Omental fat pad (tissue), 4 donors: ENCODE measurements around the gene WWC1. TPM values are rescaled to one million over a fixed set of nuclear protein-coding genes. Genes with fewer than 3 reads are reported as not detected.

Experiments
- ATAC-seq: fragments of 150-250 bp; one replicate; pipeline ENCODE4 v1.9.1; 2016; ENCODE audit warnings: mild to moderate bottlenecking, moderate library complexity; ENCODE audit not compliant: low FRiP score
- DNase-seq: peaks from one replicate; pipeline ENCODE4 v3.0.0-alpha.2; 2019; ENCODE audit warnings: low spot score
- total RNA-seq, 4 donors: library from RNA; depleted of rRNA; stranded (reverse); fragments of >200 nt; gene quantifications; one replicate each; pipeline ENCODE4 v1.1.0, GENCODE V29; 2016
- TF ChIP-seq, protein P1 (sequence below), 3 donors: fragments of 450-650 bp; IDR thresholded peaks; one replicate each; pipeline ENCODE4 v1.5.1; 2016 to 2017; ENCODE audit warnings: antibody characterized with exemption in 3 of 3, mild to moderate bottlenecking in 3 of 3, moderate library complexity in 2 of 3

The WWC1 gene
- total RNA-seq, 4 donors from 2014 or later = 0.63 to 92.6 (median 21.0) TPM

DNA sequence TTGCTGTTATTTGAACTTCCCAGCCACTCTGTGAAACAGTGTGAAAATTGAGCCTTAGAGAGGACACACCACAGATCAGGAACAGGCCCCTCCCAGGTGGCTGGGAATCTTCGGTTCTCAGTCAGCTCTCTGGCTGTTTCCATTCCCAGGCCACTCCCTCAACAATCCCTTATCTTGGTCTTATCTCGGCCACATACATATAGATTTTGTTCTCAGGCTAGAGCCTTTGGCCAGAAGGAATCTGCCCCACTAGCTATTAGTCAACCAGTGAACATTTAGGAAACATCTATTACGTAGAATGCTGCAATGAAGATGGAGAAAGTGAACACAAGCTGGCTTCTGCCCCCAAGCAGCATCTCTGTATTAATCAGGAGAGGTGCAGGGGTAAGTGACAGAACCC is 21.0 kb upstream of the WWC1 start:
- TF ChIP-seq, protein P1, sequence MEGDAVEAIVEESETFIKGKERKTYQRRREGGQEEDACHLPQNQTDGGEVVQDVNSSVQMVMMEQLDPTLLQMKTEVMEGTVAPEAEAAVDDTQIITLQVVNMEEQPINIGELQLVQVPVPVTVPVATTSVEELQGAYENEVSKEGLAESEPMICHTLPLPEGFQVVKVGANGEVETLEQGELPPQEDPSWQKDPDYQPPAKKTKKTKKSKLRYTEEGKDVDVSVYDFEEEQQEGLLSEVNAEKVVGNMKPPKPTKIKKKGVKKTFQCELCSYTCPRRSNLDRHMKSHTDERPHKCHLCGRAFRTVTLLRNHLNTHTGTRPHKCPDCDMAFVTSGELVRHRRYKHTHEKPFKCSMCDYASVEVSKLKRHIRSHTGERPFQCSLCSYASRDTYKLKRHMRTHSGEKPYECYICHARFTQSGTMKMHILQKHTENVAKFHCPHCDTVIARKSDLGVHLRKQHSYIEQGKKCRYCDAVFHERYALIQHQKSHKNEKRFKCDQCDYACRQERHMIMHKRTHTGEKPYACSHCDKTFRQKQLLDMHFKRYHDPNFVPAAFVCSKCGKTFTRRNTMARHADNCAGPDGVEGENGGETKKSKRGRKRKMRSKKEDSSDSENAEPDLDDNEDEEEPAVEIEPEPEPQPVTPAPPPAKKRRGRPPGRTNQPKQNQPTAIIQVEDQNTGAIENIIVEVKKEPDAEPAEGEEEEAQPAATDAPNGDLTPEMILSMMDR (IDR thresholded peaks at IDR 0.05) = no peak
- ATAC-seq (no peak), DNase-seq (no peak)

DNA sequence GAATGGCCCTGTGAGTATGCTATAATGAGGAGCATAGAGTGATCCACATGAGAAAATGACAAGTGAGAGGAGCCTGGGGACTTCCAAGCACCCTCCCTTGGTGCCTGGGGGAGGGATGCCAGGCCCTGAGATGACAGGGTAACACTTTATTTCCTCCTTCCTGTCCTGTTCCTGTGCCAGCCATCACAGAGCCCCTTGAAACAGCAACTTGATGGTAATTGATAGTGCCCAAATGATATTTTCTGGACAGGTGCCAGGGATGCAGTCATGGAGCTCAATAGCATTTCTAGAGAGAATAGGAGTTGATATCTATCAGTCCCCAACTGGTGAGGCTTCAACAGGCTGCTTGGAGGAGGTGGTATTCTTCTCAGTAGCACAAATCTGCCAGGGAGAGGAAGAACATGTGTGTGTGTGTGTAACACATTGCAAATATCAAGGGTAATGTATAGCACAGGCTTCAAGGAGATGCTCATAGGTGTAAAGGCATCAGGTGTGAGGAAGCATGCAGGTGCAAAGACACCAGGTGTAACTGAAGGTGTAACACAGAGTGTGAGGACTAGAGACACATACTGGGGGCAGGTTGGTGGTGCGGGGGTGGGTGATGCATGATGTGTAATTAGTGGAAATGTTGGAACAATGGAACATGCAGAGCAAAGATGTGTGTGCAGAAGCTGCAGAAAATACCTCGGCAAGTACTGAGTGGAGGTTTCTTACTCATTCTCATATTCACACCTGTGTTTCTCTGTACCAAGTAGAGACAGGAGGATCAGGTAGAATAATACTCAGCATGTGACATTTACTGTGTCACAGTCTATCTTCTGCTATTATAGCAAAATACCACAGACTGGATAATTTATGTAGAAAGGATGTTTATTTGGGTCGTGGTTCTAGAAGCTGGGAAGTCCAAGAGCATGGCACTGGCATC is 18.1 kb upstream of the WWC1 start:
- no peak for ATAC-seq
- TF ChIP-seq, protein P1 (IDR thresholded peaks at IDR 0.05) = no peak
- DNase-seq = no peak

DNA sequence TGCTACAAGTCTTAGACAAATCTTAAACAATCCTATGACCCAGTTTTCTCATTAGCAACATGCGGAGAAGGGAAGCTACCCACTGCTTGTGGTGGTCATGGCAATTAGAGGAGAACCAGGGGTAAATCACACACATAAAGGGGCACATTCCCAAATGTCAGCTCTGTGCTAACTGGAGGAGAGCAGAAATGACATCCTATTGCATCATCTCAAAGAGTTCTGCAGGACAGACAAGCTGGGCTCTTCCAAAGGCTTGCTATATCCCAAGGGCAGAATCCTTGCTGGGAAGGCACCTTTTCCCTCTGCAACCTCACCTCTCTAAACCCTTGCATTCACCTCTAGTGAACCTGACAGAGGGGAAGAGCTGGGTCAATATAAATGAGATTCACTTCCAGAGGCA is 17.0 kb upstream of the WWC1 start:
- TF ChIP-seq, protein P1 (IDR thresholded peaks at IDR 0.05) = no peak
- ATAC-seq (no peak), DNase-seq (no peak)

DNA sequence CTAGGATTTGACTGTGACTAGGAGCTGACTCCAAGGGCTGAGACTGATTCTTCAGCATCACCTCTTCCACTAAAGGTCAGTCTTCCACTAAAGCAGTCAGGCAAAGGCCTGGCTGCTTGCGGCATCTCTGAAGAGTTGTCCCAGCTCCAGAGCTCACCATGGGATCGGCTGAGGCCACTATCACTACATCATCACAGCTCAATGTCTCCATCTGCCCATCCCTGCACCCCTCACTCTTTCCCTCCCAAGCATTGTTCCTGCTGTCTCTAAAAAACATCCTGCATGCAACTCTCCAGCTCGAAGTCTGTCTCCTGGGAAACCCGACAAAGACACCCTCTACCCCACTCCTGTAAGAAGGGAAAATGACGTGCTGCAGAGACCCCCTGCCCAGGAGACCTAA is 15.5 kb upstream of the WWC1 start:
- no peak for DNase-seq
- TF ChIP-seq, protein P1 (IDR thresholded peaks at IDR 0.05) = no peak
- no peak for ATAC-seq

DNA sequence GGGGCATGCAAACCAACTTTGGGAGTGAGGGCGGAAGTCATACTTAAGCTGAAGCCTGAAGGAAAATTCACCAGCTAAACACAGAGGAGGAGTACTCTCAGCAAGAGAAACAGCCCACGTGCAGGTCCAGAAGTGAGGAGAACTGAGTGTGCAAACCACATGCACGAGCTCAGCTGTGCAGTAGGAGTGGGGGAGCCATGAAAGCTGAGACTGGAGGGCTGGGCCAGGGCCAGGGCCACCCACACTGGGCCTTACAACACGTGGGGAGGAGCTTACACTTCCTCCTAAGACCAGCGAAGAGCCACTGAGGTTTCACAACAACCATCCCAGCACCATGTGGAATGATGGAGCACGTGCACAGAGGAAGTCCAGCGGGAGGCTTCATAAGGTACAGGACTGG is 9.3 kb upstream of the WWC1 start:
- DNase-seq (no peak), ATAC-seq (peak; percentile 85)

DNA sequence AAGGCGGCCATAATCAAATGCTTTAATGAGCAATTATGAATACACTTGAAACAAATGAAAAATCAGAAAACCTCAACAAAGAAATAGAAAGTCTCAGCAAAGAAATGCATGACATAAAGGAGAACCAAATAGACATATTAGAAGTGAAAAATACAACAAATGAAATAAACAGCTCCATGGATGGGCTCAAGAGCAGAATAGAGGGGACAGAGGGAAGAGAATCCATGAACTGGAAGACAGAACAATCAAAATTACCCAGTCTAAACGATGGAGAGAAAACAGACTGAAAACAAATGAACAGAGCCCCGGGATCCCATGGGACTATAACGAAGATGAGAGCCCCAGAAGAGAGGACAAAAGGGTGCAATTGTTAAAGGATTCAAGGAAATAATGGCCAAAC is 6.6 kb upstream of the WWC1 start:
- TF ChIP-seq, protein P1 (IDR thresholded peaks at IDR 0.05) = no peak
- DNase-seq (no peak), ATAC-seq (no peak)

More for the DNA sequence above, 9.3 kb upstream of the WWC1 start:
- TF ChIP-seq, protein P1 (IDR thresholded peaks at IDR 0.05) = no peak

DNA sequence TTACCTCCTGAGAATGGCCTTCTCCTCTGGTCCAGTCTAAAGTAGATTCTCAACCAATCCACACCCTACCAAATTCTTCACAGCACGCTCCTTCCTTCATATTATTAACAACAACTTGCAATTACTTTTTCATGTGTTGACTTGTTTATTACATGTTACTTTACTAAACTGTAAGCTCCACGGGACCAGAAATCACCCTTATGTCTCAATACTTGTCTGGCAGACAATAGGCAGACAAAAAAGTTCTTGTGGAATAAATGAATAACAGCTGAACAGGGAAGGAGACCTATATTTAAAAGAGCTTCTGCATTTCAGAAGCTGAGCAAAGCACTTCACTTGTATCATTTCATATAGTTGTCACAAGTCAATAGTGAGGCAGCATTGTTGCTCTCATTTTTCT is 5.7 kb upstream of the WWC1 start:
- DNase-seq (no peak), ATAC-seq (no peak)
- TF ChIP-seq, protein P1 (IDR thresholded peaks at IDR 0.05) = no peak
